Neuronal stem cell (in vitro differentiated cells): Measurements from ENCODE around the gene LGR4.

Experiments
- DNase-seq: peaks from one replicate; pipeline ENCODE4 v3.0.0-alpha.2; 2013; ENCODE audit warnings: low spot score
- H2AFZ ChIP-seq: one replicate; pipeline ENCODE4 v1.6.1; 2013; ENCODE audit warnings: mild to moderate bottlenecking, low read length, inconsistent platforms
- H2AK5ac ChIP-seq: 2 replicates; pipeline ENCODE4 v1.6.1; 2013; ENCODE audit warnings: low read depth, mild to moderate bottlenecking, inconsistent platforms, low read length, moderate library complexity, mixed read lengths
- H2BK120ac ChIP-seq: 2 replicates; pipeline ENCODE4 v1.6.1; 2013; ENCODE audit warnings: low read depth, mild to moderate bottlenecking, inconsistent platforms, low read length, moderate library complexity, mixed read lengths
- H2BK12ac ChIP-seq: one replicate; pipeline ENCODE4 v1.6.1; 2013; ENCODE audit warnings: low read length, inconsistent platforms
- H2BK15ac ChIP-seq: 2 replicates; pipeline ENCODE4 v1.6.1; 2013; ENCODE audit warnings: mild to moderate bottlenecking, low read length, inconsistent platforms, mixed read lengths
- H2BK5ac ChIP-seq: one replicate; pipeline ENCODE4 v1.6.1; 2013; ENCODE audit warnings: inconsistent platforms, mild to moderate bottlenecking, low read length, moderate library complexity
- H3K14ac ChIP-seq: one replicate; pipeline ENCODE4 v1.6.1; 2013; ENCODE audit warnings: low read length, inconsistent platforms
- H3K18ac ChIP-seq: 2 replicates; pipeline ENCODE4 v1.6.1; 2013; ENCODE audit warnings: low read length, inconsistent platforms
- H3K23ac ChIP-seq: 2 replicates; pipeline ENCODE4 v1.6.1; 2013; ENCODE audit warnings: low read depth, mild to moderate bottlenecking, mixed read lengths, low read length, inconsistent platforms; ENCODE audit not compliant: poor library complexity
- H3K27ac ChIP-seq: replicated peaks from 3 replicates; pipeline ENCODE4 v1.5.1; 2013; ENCODE audit warnings: low read length, inconsistent platforms
- H3K27me3 ChIP-seq, 3 experiments: 2 replicates each; pipeline ENCODE4 v1.6.1; 2013; ENCODE audit warnings: low read length in 3 of 3, mild to moderate bottlenecking in 2 of 3, inconsistent platforms in 1 of 3, low read depth in 1 of 3, mixed read lengths in 1 of 3, moderate library complexity in 1 of 3; ENCODE audit not compliant: control insufficient read depth in 3 of 3, insufficient read depth in 3 of 3
- H3K36me3 ChIP-seq, 2 donors: replicated peaks in 1 of 2; 2 replicates each; pipeline ENCODE4 v1.6.1; 2013; ENCODE audit warnings: low read length in 2 of 2; ENCODE audit not compliant: control insufficient read depth in 2 of 2, insufficient read depth in 2 of 2
- H3K4ac ChIP-seq: 2 replicates; pipeline ENCODE4 v1.6.1; 2013; ENCODE audit warnings: inconsistent platforms, mild to moderate bottlenecking, low read length, moderate library complexity
- H3K4me1 ChIP-seq, 2 donors: 1 replicate in 1 of 2; 2 replicates in 1 of 2; pipeline ENCODE4 v1.6.1; 2013; ENCODE audit warnings: low read length in 2 of 2, low read depth in 1 of 2; ENCODE audit not compliant: control insufficient read depth in 2 of 2, insufficient read depth in 1 of 2
- H3K4me2 ChIP-seq: one replicate; pipeline ENCODE4 v1.6.1; 2013; ENCODE audit warnings: mild to moderate bottlenecking, low read length, inconsistent platforms; ENCODE audit not compliant: insufficient read depth, poor library complexity, severe bottlenecking
- H3K4me3 ChIP-seq, 2 donors: 2 replicates each; pipeline ENCODE4 v1.5.1; 2013; ENCODE audit warnings: low read length in 2 of 2, mild to moderate bottlenecking in 2 of 2, inconsistent platforms in 1 of 2, moderate library complexity in 1 of 2
- H3K79me1 ChIP-seq: one replicate; pipeline ENCODE4 v1.6.1; 2013; ENCODE audit warnings: low read depth, mild to moderate bottlenecking, inconsistent platforms, low read length, moderate library complexity
- H3K9ac ChIP-seq: one replicate; pipeline ENCODE4 v1.6.1; 2013; ENCODE audit warnings: mild to moderate bottlenecking, low read depth, low read length, inconsistent platforms; ENCODE audit not compliant: poor library complexity
- H3K9me3 ChIP-seq, 2 donors: replicated peaks in 1 of 2; 2 replicates each; pipeline versions ENCODE3 to v1.6.1; 2013; ENCODE audit warnings: low read length in 2 of 2, mild to moderate bottlenecking in 2 of 2, inconsistent platforms in 1 of 2, low read depth in 1 of 2, mixed read lengths in 1 of 2, moderate library complexity in 1 of 2; ENCODE audit not compliant: control insufficient read depth in 2 of 2, insufficient read depth in 1 of 2
- H4K8ac ChIP-seq: one replicate; pipeline ENCODE4 v1.6.1; 2013; ENCODE audit warnings: low read depth, mild to moderate bottlenecking, inconsistent platforms, low read length, moderate library complexity
- H4K91ac ChIP-seq: one replicate; pipeline ENCODE4 v1.6.1; 2013; ENCODE audit warnings: low read length, low read depth, mild to moderate bottlenecking, inconsistent platforms; ENCODE audit not compliant: poor library complexity
- WGBS, 2 donors: extraction: QIAGEN DNeasy Blood & Tissue Kit; methylation state at CpG; one replicate each; pipeline ENCODE4 v1.1.7; 2013; ENCODE audit warnings: missing lambda C conversion rate in 2 of 2, mixed read lengths in 1 of 2; ENCODE audit not compliant: insufficient read length in 2 of 2, insufficient replicate concordance in 1 of 2; ENCODE audit errors: extremely low coverage in 2 of 2; 5-methylcytosine and 5-hydroxymethylcytosine counted together

LGR4 gene

GRCh38 chr11:27487706-27488105 is 15.1 kb upstream of the LGR4 start:
- H3K23ac ChIP-seq: no peak overlapping the region
- no peak overlapping the region for H2BK5ac ChIP-seq
- no peak for DNase-seq
- peaks cover 15 to 32% of the 10 kb centered on the region in 2 donors for H3K36me3 ChIP-seq
- no peak overlapping the region for H3K4me3 ChIP-seq
- no peak overlapping the region for H3K18ac ChIP-seq
- H2AK5ac ChIP-seq: no peak overlapping the region
- no peaks in the 10 kb centered on the region for H3K79me1 ChIP-seq
- no peak overlapping the region for H2BK12ac ChIP-seq
- H3K27ac ChIP-seq: no peak overlapping the region
- no peak overlapping the region for H2BK15ac ChIP-seq
- no peak overlapping the region for H3K4me2 ChIP-seq
- no peaks in the 10 kb centered on the region for H3K27me3 ChIP-seq
- H2BK120ac ChIP-seq: no peak overlapping the region
- H4K91ac ChIP-seq: no peak overlapping the region
- H2AFZ ChIP-seq: no peak overlapping the region
- peaks cover 5 to 17% of the 10 kb centered on the region in 2 donors for H3K9me3 ChIP-seq
- H3K4ac ChIP-seq: no peak overlapping the region
- H3K9ac ChIP-seq: no peak overlapping the region
- H3K4me1 ChIP-seq: peaks cover 0 to 4% of the 10 kb centered on the region in 2 donors
- no peak overlapping the region for H3K14ac ChIP-seq
- no CpG with 5 or more reads among the region's 6 CpGs for WGBS, 2 donors
- no peak overlapping the region for H4K8ac ChIP-seq

DNA sequence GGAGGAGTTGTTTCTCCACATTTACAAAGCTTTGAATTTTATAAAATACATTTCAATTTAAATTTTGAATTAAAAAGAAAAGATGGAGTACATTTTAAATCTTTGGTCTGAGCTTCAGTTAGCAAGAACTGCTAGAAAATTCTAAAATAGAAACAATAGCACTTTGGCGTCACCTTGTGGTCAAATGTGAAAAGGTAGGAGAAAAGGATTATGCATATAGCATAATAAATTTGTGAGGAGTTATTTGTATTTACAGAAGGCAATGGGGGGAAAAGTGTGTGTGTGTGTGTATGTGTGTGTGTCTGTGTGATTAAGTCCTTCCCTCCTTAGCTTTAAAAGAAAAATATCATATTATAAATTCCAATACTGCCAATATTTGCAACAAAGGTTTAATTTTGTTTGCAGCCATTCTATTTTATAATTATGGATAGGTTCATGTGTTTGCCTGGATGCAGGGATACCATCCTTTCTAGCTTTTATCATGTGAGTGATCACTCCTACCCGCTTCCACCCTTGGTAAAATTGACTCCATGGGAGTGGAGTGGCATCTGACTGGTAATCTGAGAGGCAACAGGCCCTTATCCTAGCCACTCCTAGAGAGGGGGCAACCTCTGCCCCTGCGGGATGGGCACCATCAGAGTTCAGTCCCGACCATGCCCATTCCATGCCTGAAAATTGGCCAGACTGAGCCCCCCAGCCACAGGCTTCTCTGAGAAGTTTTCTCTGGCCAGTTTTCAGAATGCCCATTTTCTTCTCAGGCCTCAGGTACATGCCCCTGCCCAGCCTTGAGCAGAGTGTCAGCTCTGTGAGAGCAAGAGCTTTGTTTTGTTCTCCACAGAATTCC is 13.6 kb upstream of the LGR4 start:
- Histone ChIP-seq H4K91ac (no peak overlapping the region), H3K4me1 (peaks cover 0 to 5% of the 10 kb centered on the region in 2 donors), H2BK5ac (no peak overlapping the region), H3K23ac (no peak overlapping the region), H2BK120ac (no peak overlapping the region), H3K4ac (no peak overlapping the region), H3K4me2 (no peak overlapping the region), H3K9ac (no peak overlapping the region), H3K27me3 (no peaks in the 10 kb centered on the region), H2AK5ac (peak overlapping the region; percentile 15), H2AFZ (no peak overlapping the region), H3K18ac (no peak overlapping the region), H3K4me3 (no peak overlapping the region), H3K36me3 (peaks cover 7 to 16% of the 10 kb centered on the region in 2 donors), H2BK12ac (no peak overlapping the region), H3K9me3 (peaks cover 5 to 17% of the 10 kb centered on the region in 2 donors), H4K8ac (no peak overlapping the region), H3K27ac (no peak overlapping the region), H2BK15ac (peak overlapping the region; percentile 30), H3K14ac (no peak overlapping the region), H3K79me1 (no peaks in the 10 kb centered on the region)
- WGBS, 2 donors: no CpG with 5 or more reads among the region's 4 CpGs
- peak; percentile 56 for DNase-seq

DNA sequence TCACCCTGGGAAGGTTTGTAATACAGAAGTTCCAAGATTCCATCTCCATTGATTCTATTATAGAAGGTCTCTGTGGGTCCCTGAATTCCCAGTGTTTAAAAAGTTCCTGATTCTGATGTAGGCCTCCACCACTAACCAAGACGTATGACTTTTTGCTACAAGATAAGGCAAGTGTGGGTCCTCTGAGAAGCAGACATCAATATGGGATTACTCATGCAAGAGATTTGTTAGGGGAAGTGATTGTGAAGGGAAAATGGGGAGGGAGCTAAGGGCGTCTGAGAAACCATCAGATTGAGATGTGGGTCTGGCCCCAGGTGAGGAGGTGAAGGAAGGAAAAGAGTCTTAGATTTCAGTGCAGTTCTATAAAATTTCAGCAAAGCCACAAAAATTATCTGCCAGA is 10.2 kb upstream of the LGR4 start:
- H4K91ac ChIP-seq: no peak overlapping the region
- H2AFZ ChIP-seq: no peak overlapping the region
- H2AK5ac ChIP-seq: no peak overlapping the region
- peaks cover 0 to 5% of the 10 kb centered on the region in 2 donors for H3K4me1 ChIP-seq
- peak overlapping the region; percentile 35 for H3K18ac ChIP-seq
- H4K8ac ChIP-seq: no peak overlapping the region
- H3K79me1 ChIP-seq: no peaks in the 10 kb centered on the region
- no peak overlapping the region for H2BK120ac ChIP-seq
- H3K27ac ChIP-seq: no peak overlapping the region
- H2BK5ac ChIP-seq: no peak overlapping the region
- H2BK15ac ChIP-seq: no peak overlapping the region
- H3K9ac ChIP-seq: no peak overlapping the region
- H3K4me2 ChIP-seq: no peak overlapping the region
- H3K9me3 ChIP-seq: no peaks in the 10 kb centered on the region
- no peak overlapping the region for H2BK12ac ChIP-seq
- DNase-seq: no peak
- H3K4me3 ChIP-seq: no peak overlapping the region
- H3K23ac ChIP-seq: no peak overlapping the region
- no CpG with 5 or more reads among the region's 2 CpGs for WGBS, 2 donors
- no peak overlapping the region for H3K4ac ChIP-seq
- H3K36me3 ChIP-seq: no peaks in the 10 kb centered on the region
- no peak overlapping the region for H3K14ac ChIP-seq
- H3K27me3 ChIP-seq: no peaks in the 10 kb centered on the region

DNA sequence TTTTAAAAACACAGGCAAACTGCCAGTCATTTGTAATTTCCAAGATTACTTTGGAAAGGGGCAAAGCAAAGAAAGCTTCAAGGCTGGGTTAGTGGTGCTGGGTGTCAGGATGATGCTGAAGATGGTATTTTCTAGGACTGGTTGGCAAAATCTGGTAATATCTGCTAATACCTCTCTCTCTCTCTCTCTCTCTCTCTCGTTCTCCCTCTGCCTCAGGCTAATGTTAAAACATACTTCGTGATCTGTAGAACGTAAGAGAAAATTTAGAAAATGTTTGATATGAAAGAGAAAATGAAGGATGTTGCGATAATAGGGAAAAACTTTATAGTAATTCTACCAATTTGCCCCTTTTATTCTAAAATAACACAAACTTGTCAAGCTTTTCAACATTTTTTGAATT is 9.4 kb upstream of the LGR4 start:
- no peak overlapping the region for H2AFZ ChIP-seq
- no peak overlapping the region for H3K27ac ChIP-seq
- H2BK12ac ChIP-seq: no peak overlapping the region
- no peaks in the 10 kb centered on the region for H3K9me3 ChIP-seq
- no peak overlapping the region for H3K4me3 ChIP-seq
- H3K4ac ChIP-seq: no peak overlapping the region
- DNase-seq: no peak
- no peak overlapping the region for H4K8ac ChIP-seq
- H3K14ac ChIP-seq: no peak overlapping the region
- no peaks in the 10 kb centered on the region for H3K27me3 ChIP-seq
- H3K79me1 ChIP-seq: no peaks in the 10 kb centered on the region
- H3K4me2 ChIP-seq: no peak overlapping the region
- no peak overlapping the region for H3K18ac ChIP-seq
- H4K91ac ChIP-seq: no peak overlapping the region
- H3K23ac ChIP-seq: no peak overlapping the region
- peaks cover 0 to 5% of the 10 kb centered on the region in 2 donors for H3K4me1 ChIP-seq
- no peak overlapping the region for H2BK15ac ChIP-seq
- 100% methylated on average over 1 of the region's 4 CpGs; no CpG with 5 or more reads in 1 of the 2 donors for WGBS, 2 donors
- H3K36me3 ChIP-seq: no peaks in the 10 kb centered on the region
- no peak overlapping the region for H2AK5ac ChIP-seq
- no peak overlapping the region for H3K9ac ChIP-seq
- no peak overlapping the region for H2BK120ac ChIP-seq
- no peak overlapping the region for H2BK5ac ChIP-seq
